SJCRH30 (cell line): Measurements from ENCODE around the gene PPP3R1. TPM values are rescaled to one million over a fixed set of nuclear protein-coding genes. Genes with fewer than 3 reads are reported as not detected.

Source experiments
- DNase-seq, 2 experiments: peaks; one replicate each; pipeline ENCODE4 v3.0.0-alpha.2; 2015 to 2020
- H3K27ac ChIP-seq: fragments of 250-450 bp; sonication (Bioruptor Pico); 2 replicates; pipeline ENCODE4 v1.5.1; 2020; ENCODE audit warnings: mild to moderate bottlenecking, moderate library complexity
- H3K27me3 ChIP-seq: fragments of 250-450 bp; sonication (Bioruptor Pico); 2 replicates; pipeline ENCODE4 v1.5.1; 2020; ENCODE audit warnings: mild to moderate bottlenecking, moderate library complexity
- H3K36me3 ChIP-seq: fragments of 250-450 bp; sonication (Bioruptor Pico); 2 replicates; pipeline ENCODE4 v1.5.1; 2020; ENCODE audit warnings: mild to moderate bottlenecking, moderate library complexity
- H3K4me1 ChIP-seq: fragments of 250-450 bp; sonication (Bioruptor Pico); 2 replicates; pipeline ENCODE4 v1.5.1; 2020; ENCODE audit warnings: mild to moderate bottlenecking, moderate library complexity
- H3K4me3 ChIP-seq: fragments of 250-450 bp; sonication (Bioruptor Pico); 2 replicates; pipeline ENCODE4 v1.5.1; 2020; ENCODE audit warnings: mild to moderate bottlenecking, moderate library complexity
- H3K9me3 ChIP-seq: fragments of 250-450 bp; sonication (Bioruptor Pico); replicated peaks from 2 replicates; pipeline ENCODE4 v1.5.1; 2020; ENCODE audit warnings: mild to moderate bottlenecking, moderate library complexity
- total RNA-seq: library from RNA; depleted of rRNA; stranded (reverse); fragments of >200 nt; shearing (Covaris generic); gene quantifications from 2 replicates; pipeline ENCODE4 v1.2.3, GENCODE V29; 2014

The PPP3R1 gene
- total RNA-seq, 1 experiment from 2014 or later = 50.8 TPM

DNA sequence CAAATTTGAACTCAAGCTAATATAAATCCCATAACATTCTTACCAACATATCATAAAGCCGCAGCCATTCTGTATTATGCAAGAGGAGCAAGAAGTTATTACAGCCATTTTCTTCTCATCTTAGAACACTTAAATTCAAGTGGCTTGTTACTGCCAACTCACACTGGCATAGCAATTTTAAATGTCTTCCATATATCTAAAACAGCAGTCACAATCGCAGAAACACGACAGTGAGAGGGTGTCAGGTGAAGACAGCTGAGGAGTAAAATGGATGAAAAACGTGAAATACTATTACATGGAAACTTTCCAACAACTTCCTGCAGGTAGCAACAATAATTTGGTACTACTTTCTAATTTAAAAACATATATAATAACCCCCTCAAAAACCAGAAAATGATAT, 17.9 kb downstream of the PPP3R1 start:
- 0 out of 2 replicates have a peak, but pooled peaks cover 7% of the 10 kb centered on the region for H3K4me1 ChIP-seq

GRCh38 chr2:68231061-68231372, 21.3 kb downstream of the PPP3R1 start:
- Histone ChIP-seq H3K36me3 (no peaks in the 10 kb centered on the region), H3K9me3 (no peaks in the 10 kb centered on the region), H3K27me3 (no peaks in the 10 kb centered on the region), H3K27ac (no peak overlapping the region), H3K4me3 (no peak overlapping the region), H3K4me1 (no peaks in the 10 kb centered on the region)
- no peak for DNase-seq

More for the DNA sequence above, 17.9 kb downstream of the PPP3R1 start:
- H3K9me3 ChIP-seq = no peaks in the 10 kb centered on the region
- no peaks in the 10 kb centered on the region for H3K36me3 ChIP-seq
- H3K27ac ChIP-seq = no peak overlapping the region
- no peaks in the 10 kb centered on the region for H3K27me3 ChIP-seq
- no peak for DNase-seq
- no peak overlapping the region for H3K4me3 ChIP-seq

GRCh38 chr2:68230241-68231060, 21.9 kb downstream of the PPP3R1 start:
- Histone ChIP-seq H3K27ac (no peak overlapping the region), H3K27me3 (no peaks in the 10 kb centered on the region), H3K4me3 (no peak overlapping the region), H3K9me3 (no peaks in the 10 kb centered on the region), H3K4me1 (no peaks in the 10 kb centered on the region), H3K36me3 (no peaks in the 10 kb centered on the region)
- DNase-seq = no peak

DNA sequence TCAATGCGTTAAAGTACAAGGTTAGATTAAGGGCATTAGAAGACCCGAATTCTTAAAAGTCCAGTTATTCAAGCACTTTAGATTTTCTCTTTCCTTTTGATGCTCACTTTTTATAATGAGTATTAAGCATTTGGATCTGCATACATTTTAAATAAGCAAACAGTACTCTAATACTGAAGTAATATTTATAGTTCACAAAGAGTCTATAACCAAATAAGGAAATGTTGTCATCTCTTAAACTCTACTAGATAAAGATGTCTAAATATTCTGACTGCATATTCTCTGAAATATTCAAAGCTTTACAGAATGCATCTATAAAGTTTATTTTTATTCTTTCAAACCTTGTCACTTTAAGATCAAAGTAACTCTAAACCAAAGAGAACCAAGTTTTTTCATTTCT, 25.5 kb downstream of the PPP3R1 start:
- no peak overlapping the region for H3K27ac ChIP-seq

GRCh38 chr2:68225119-68225632, 27.2 kb downstream of the PPP3R1 start:
- Histone ChIP-seq H3K4me1 (no peaks in the 10 kb centered on the region), H3K36me3 (peaks cover 11% of the 10 kb centered on the region; the same call in 1 of the 2 replicates), H3K9me3 (no peaks in the 10 kb centered on the region), H3K27me3 (no peaks in the 10 kb centered on the region), H3K4me3 (no peak overlapping the region), H3K27ac (no peak overlapping the region)
- no peak for DNase-seq

More for the DNA sequence above, 25.5 kb downstream of the PPP3R1 start:
- H3K4me3 ChIP-seq = no peak overlapping the region
- no peak for DNase-seq
- peaks cover 11% of the 10 kb centered on the region; the same call in 1 of the 2 replicates for H3K36me3 ChIP-seq
- H3K9me3 ChIP-seq = no peaks in the 10 kb centered on the region
- H3K4me1 ChIP-seq = no peaks in the 10 kb centered on the region
- no peaks in the 10 kb centered on the region for H3K27me3 ChIP-seq

GRCh38 chr2:68223419-68223818, 28.9 kb downstream of the PPP3R1 start:
- DNase-seq = no peak
- no peak overlapping the region for H3K27ac ChIP-seq

DNA sequence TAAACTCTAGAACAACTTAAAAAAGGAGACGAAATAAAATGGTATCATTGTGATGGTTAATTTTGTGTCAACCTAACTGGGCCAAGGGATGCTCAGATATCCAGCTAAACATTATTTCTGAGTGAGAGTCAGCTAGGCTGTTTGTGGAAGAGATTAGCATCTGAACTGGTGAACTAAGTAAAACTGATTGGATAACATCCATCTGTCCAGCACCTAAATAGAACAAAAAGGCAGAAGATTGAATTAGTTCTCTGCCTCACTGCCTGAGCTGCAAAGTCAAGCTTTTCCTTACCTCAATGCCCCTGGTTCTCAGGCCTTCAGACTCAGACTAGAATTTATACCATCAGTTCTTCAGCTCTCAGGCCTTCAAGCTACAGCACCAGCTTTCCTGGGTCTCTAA, 30.0 kb downstream of the PPP3R1 start:
- Histone ChIP-seq H3K9me3 (no peaks in the 10 kb centered on the region), H3K27me3 (no peaks in the 10 kb centered on the region), H3K36me3 (peaks cover 11% of the 10 kb centered on the region; the same call in 1 of the 2 replicates), H3K4me1 (no peaks in the 10 kb centered on the region), H3K4me3 (no peak overlapping the region), H3K27ac (no peak overlapping the region)
- DNase-seq = no peak

More at GRCh38 chr2:68223419-68223818, 28.9 kb downstream of the PPP3R1 start:
- no peaks in the 10 kb centered on the region for H3K4me1 ChIP-seq
- H3K4me3 ChIP-seq = no peak overlapping the region
- H3K27me3 ChIP-seq = no peaks in the 10 kb centered on the region
- H3K9me3 ChIP-seq = no peaks in the 10 kb centered on the region
- H3K36me3 ChIP-seq = peaks cover 11% of the 10 kb centered on the region; the same call in 1 of the 2 replicates

DNA sequence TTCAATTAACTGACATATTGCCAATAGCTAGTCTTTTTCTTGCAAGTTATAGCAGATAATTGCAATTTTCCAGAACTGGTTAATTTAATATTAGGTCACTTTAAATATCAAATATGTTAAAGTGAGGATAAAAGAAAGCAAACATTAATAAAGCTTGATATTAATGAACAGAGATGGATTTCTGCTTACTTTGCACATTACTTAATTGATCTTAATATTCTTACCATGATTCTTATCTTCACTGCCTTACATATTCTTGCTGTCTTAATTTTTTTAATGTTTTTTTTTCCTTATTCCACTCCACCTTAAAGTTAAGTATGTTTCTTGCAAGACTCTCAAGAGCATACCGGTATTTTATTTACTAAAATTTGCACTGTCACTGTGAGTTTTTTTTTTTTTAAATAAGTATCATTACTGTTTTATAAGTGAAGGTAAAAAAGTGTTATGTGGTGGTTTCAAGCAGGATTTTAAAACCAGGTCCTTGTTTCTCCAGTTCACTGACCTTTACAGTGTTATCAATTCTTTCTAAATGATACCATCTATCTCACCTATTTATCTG, 33.9 kb downstream of the PPP3R1 start:
- Histone ChIP-seq H3K4me1 (no peaks in the 10 kb centered on the region), H3K36me3 (peaks cover 14% of the 10 kb centered on the region; the same call in 1 of the 2 replicates), H3K9me3 (no peaks in the 10 kb centered on the region), H3K27ac (no peak overlapping the region), H3K27me3 (no peaks in the 10 kb centered on the region), H3K4me3 (no peak overlapping the region)
- no peak for DNase-seq

GRCh38 chr2:68217729-68218128, 34.6 kb downstream of the PPP3R1 start:
- Histone ChIP-seq H3K9me3 (no peaks in the 10 kb centered on the region), H3K4me3 (no peak overlapping the region), H3K36me3 (peaks cover 15% of the 10 kb centered on the region; the same call in 1 of the 2 replicates), H3K4me1 (no peaks in the 10 kb centered on the region), H3K27me3 (no peaks in the 10 kb centered on the region), H3K27ac (no peak overlapping the region)
- no peak for DNase-seq

- H3K9me3 ChIP-seq = no peaks in the 10 kb centered on the region
- no peak overlapping the region for H3K27ac ChIP-seq
- peaks cover 17% of the 10 kb centered on the region; the same call in 1 of the 2 replicates for H3K36me3 ChIP-seq
- no peaks in the 10 kb centered on the region for H3K27me3 ChIP-seq
- no peaks in the 10 kb centered on the region for H3K4me1 ChIP-seq
- DNase-seq = no peak
- no peak overlapping the region for H3K4me3 ChIP-seq
Measured at GRCh38 chr2:68216454-68217310, 35.6 kb downstream of the PPP3R1 start.

- Histone ChIP-seq H3K27ac (no peak overlapping the region), H3K4me1 (no peaks in the 10 kb centered on the region), H3K4me3 (no peak overlapping the region), H3K27me3 (no peaks in the 10 kb centered on the region), H3K9me3 (no peaks in the 10 kb centered on the region), H3K36me3 (peaks cover 20% of the 10 kb centered on the region)
- no peak for DNase-seq
Measured at GRCh38 chr2:68214381-68214780, 38.0 kb downstream of the PPP3R1 start.

DNA sequence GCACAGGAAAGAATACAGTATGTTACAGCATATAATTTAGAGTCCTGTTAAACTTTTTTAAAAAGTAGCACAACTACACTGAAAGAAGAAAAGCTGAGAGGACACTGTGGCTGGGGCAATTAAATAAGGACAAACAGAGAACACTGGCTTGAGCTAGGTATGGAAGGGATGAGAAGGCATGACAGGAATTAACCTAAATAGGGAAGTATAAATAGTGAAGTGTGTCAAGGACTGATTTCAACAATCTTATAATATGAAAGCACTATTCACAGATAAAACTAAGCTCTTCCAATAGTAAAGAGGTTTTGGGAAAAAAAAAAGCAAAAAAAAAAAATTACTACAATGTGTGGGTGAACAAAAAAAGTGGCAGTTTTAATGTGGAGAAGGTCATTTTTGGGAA, 45.5 kb downstream of the PPP3R1 start:
- no peaks in the 10 kb centered on the region for H3K4me1 ChIP-seq
- peaks cover 20% of the 10 kb centered on the region for H3K36me3 ChIP-seq

GRCh38 chr2:68203587-68203986, 48.7 kb downstream of the PPP3R1 start:
- H3K4me1 ChIP-seq = no peaks in the 10 kb centered on the region
- no peak overlapping the region for H3K27ac ChIP-seq
- no peaks in the 10 kb centered on the region for H3K27me3 ChIP-seq
- H3K36me3 ChIP-seq = peaks cover 21% of the 10 kb centered on the region
- no peaks in the 10 kb centered on the region for H3K9me3 ChIP-seq
- DNase-seq = no peak
- H3K4me3 ChIP-seq = no peak overlapping the region

More for the DNA sequence above, 45.5 kb downstream of the PPP3R1 start:
- no peaks in the 10 kb centered on the region for H3K9me3 ChIP-seq
- H3K27ac ChIP-seq = no peak overlapping the region
- no peak overlapping the region for H3K4me3 ChIP-seq
- no peak for DNase-seq
- H3K27me3 ChIP-seq = no peaks in the 10 kb centered on the region

GRCh38 chr2:68200157-68200787, 52.1 kb downstream of the PPP3R1 start:
- H3K27me3 ChIP-seq = no peaks in the 10 kb centered on the region
- H3K9me3 ChIP-seq = no peaks in the 10 kb centered on the region
- DNase-seq = no peak
- H3K4me3 ChIP-seq = no peak overlapping the region
- peaks cover 13% of the 10 kb centered on the region for H3K36me3 ChIP-seq
- H3K4me1 ChIP-seq = no peaks in the 10 kb centered on the region
- H3K27ac ChIP-seq = no peak overlapping the region
